Measurements from ENCODE around the gene GRAMD4.

The GRAMD4 gene

DNA sequence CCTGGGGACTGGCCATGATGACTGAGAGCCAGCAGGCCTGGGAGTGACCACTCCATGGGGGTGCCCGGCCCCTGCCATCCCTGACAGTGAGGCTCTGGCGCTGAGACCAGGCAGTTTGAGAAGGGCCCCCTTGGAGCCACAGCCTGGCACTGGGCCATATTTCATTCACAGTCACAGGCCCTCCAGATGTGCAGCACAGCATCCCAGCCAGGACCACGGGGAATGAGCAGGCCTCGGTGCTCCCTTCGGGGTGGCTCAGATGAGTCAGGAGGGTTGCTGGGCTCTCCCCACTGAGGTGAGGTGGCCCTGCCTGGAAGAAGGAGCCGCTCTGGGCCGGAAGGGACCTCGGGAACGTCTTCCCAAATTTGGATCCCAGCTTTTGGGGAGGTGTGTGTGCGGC, 53.0 kb downstream of the GRAMD4 start:
- no peak for DNase-seq (ENCODE audit: low read depth)

GRCh38 chr22:46673662-46674236, 53.6 kb downstream of the GRAMD4 start:
- no peak for DNase-seq (ENCODE audit: low read depth)

- DNase-seq (ENCODE audit: low read depth), result no peak
Observed at GRCh38 chr22:46674367-46674781, 54.2 kb downstream of the GRAMD4 start.

- no peak for DNase-seq (ENCODE audit: low read depth)
Observed at GRCh38 chr22:46674906-46675305, 54.7 kb downstream of the GRAMD4 start.

- DNase-seq (ENCODE audit: low read depth), result no peak
Observed at GRCh38 chr22:46675479-46675878, 55.3 kb downstream of the GRAMD4 start.

DNA sequence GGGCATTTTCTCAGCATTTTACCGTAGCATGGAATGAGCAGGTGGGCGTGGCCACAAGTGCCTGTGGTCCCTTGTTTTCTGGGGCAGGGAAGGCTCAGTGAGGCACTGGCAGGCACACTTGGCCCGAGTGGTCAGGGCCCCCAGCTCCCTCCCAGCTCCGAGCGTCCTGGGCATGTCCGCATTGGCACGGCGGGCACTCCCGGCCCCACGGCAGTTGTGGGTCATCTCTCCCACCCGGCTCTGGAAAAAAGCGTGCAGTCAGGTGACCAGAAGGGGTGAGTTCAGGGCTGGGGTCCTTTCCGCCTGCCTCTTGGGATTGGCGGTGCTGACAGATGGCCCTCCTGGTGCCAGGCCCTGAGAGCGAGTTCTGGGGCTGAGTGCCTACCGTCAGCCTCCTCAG, 55.8 kb downstream of the GRAMD4 start:
- DNase-seq (ENCODE audit: low read depth), result no peak

- no peak for DNase-seq (ENCODE audit: low read depth)
Observed at GRCh38 chr22:46676479-46676878, 56.3 kb downstream of the GRAMD4 start.

- DNase-seq (ENCODE audit: low read depth), result no peak
Observed at GRCh38 chr22:46676881-46677280, 56.7 kb downstream of the GRAMD4 start.

- no peak for DNase-seq (ENCODE audit: low read depth)
Observed at GRCh38 chr22:46677323-46678002, 57.3 kb downstream of the GRAMD4 start.

GRCh38 chr22:46678003-46678657, 57.9 kb downstream of the GRAMD4 start:
- DNase-seq (ENCODE audit: low read depth), result no peak

DNA sequence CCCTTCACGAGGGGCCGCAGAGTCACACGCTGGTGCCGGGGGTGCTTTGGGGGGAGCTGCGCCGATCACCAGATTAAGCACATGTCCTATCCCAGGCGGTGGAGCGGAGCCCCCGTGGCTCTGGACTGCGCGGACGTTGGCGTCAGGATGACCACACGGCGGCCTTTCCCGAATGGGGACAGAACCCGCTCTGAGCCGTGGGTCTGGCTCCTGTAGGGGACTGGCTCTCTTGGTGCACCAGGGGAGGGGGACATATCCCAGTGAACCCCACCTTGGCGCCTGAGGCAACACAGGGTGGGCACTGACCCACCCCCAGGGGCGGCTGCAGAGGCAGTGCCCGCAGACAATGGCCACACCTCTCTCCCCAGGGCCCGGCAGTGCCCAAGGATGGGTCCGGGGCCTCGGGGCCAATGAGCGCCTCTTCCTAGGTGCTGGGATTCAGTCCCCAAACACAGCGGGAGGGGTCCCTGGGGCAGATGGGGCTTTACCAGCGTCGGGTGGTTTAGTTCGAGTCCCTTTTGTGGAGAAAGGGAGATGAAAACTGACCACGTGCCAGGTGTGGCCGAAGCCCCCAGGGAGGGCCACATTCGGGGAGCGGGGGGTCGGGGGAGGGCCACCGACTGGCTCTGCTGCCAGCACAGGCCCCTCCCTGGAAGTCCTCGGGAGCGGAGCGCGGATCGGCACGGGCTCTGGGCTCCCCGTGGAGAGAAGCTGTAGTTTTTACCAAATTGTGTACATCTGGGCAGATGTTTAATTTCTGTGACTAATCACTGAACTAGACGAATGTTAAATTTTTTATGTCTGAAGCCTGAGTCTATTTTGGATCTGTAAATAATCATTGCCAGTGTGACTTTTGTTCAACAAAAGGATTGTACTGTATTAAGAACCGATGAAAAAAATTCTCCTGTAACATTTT, 58.9 kb downstream of the GRAMD4 start:
- no peak for DNase-seq (ENCODE audit: low read depth)

GRCh38 chr22:46679706-46680269, 59.6 kb downstream of the GRAMD4 start:
- no peak for DNase-seq (ENCODE audit: low read depth)

- DNase-seq (ENCODE audit: low read depth), result no peak
Observed at GRCh38 chr22:46681010-46681409, 60.8 kb downstream of the GRAMD4 start.

DNA sequence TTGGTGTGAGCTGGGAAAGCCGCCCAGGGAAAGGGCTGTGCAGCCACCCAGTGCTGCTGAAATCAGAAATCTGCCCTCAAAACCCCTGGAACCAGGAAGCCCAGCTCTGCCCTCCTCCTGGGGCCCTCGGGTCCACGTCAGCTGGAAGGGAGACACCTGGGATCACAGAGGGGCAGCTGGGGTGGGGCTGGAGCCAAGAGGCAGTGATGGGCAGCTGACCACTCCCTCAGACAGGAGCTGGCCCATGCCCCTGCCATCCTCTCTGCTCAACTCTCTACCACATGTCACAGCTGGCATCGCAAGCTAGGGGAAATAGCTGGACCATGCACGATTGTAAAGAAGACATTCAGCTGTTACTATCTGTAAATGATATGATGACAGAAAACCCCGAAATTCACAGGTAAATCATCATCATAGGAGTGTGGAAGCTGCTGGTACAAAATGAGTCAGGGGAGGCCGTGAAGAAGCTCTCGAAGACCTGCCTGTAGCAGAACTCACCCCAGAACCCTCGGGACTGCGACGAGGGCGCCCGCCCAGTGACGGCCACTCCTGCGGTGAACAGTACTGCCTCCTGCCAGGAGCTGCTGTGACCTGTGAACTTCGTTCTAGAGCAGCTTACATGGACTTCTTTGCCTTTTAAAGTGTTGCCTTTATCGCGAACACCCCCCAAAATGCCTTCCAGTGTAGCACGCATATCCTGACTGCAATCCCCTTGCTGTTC, 62.0 kb downstream of the GRAMD4 start:
- no peak for DNase-seq (ENCODE audit: low read depth)

- DNase-seq (ENCODE audit: low read depth), result no peak
Observed at GRCh38 chr22:46684706-46685105, 64.5 kb downstream of the GRAMD4 start.

DNA sequence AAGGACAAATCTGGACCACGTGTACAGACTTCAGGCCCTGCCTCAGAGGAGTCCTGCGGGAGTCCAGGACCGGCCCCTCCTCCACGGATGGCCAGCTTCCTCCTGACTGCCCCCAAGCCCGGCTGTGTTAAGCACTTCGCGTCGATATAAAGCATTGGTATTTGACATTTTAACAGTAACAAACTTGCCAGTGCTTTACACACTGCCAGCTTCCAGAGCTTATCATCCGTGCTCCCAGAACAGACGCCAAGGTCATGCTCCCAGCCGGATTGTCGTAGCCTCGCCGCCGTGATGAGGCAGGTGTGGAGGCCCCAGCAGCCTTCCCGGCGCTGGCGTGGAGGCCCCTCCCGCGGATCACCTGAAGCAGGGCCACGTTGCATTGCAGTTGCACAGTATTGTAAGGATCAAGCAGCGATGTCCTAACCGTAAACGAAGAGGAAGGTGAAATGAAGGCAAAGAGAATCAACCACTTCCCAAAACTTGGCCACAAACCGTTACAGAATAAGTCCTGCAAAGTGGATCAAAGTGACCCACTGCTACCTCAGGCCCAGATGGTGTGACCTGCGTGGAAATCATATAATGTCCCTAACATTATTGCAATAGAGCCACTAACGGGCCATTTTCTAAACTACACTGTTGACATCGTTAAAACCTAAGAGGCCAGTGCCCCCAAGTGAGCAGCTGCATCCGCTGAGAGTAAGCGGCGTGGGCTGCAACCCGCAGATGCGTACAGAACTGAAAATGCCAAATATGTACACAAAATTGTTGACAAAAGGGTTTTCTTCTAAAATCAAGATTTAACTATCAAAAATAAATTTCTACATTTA, 66.2 kb downstream of the GRAMD4 start:
- no peak for DNase-seq (ENCODE audit: low read depth)

DNA sequence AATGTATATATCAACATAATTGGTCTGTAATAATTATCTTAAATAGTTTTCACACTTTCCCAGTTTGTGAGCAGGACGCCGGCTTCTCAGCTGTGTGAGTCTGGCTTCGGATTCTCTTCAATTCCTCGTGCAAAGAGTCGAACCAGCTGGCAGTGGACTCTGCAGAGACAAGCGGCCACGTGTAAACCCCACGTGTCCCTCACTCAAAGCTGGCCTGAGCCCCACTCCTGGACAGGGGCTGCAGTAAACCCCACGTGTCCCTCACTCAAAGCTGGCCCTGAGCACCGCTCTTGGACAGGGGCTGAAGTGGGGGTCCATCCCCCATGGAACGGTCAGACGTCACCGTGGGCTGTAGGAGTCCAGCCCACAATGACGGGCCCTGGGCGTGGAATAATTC, 66.9 kb downstream of the GRAMD4 start:
- no peak for DNase-seq (ENCODE audit: low read depth)

- no peak for DNase-seq (ENCODE audit: low read depth)
Observed at GRCh38 chr22:46687460-46687859, 67.3 kb downstream of the GRAMD4 start.

GRCh38 chr22:46688949-46689348, 68.8 kb downstream of the GRAMD4 start:
- no peak for DNase-seq (ENCODE audit: low read depth)

- no peak for DNase-seq (ENCODE audit: low read depth)
Observed at GRCh38 chr22:46690146-46690545, 70.0 kb downstream of the GRAMD4 start.

DNA sequence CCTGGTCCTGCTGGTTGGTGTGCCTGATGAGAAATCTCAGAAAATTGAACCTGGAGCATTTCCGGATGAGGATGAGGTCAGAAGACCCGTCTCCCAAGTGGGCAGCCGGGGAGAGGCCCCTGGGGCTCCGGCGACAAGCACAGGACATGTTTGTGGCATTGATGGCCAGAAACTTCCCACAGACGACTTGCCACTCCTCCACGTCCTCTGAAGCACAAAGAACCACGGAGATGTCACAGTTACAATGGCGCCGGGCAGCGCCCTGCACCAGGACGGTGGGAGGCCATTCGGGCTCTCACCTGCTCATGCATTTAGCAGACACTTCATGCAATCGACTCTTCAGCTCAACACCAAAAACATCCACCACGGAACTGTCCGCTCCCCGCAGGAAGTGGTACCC, 71.4 kb downstream of the GRAMD4 start:
- no peak for DNase-seq (ENCODE audit: low read depth)
